H1 (cell line): ENCODE measurements around the gene FAM24B. TPM values are rescaled to one million over a fixed set of nuclear protein-coding genes. Genes with fewer than 3 reads are reported as not detected.

Experiments used
- CTCF ChIA-PET: fragments of 300-600 bp; sonication (Branson Sonifier 250); formaldehyde crosslinking; loops from one replicate; lab custom pipeline; 2021; ENCODE audit not compliant: partially characterized antibody; lab: Charles Lee
- POLR2A ChIA-PET: fragments of 300-600 bp; sonication (Branson Sonifier 250); formaldehyde crosslinking; loops from one replicate; lab custom pipeline; 2021; ENCODE audit warnings: inconsistent platforms; ENCODE audit not compliant: partially characterized antibody; lab: Charles Lee
- DNase-seq, 2 experiments: peaks; one replicate each; pipeline versions ENCODE4 v3.0.0 to v3.0.0-alpha.2; 2010 to 2022; ENCODE audit warnings: low spot score in 2 of 2, low read depth in 1 of 2, mixed read lengths in 1 of 2
- FAIRE-seq: peaks from 2 replicates; lab custom pipeline; 2011; peaks lifted over from hg19 to GRCh38; lab: Jason Lieb, UNC
- H2AFZ ChIP-seq: 2 replicates; pipeline ENCODE4 v1.8.1; 2012; ENCODE audit warnings: low read length, inconsistent platforms
- H2AK5ac ChIP-seq: 2 replicates; pipeline ENCODE4 v1.6.1; 2013; ENCODE audit warnings: low read depth, low read length
- H2BK120ac ChIP-seq: replicated peaks from 2 replicates; pipeline ENCODE3; 2013; ENCODE audit warnings: low read depth, low read length, inconsistent platforms
- H2BK12ac ChIP-seq: 2 replicates; pipeline ENCODE4 v1.6.1; 2013; ENCODE audit warnings: low read depth, low read length
- H2BK15ac ChIP-seq: 2 replicates; pipeline ENCODE4 v1.6.1; 2013; ENCODE audit warnings: low read length
- H2BK20ac ChIP-seq: 2 replicates; pipeline ENCODE4 v1.6.1; 2013; ENCODE audit warnings: low read length
- H2BK5ac ChIP-seq: 2 replicates; pipeline ENCODE4 v1.6.1; 2013; ENCODE audit warnings: low read depth, low read length
- H3K14ac ChIP-seq: 2 replicates; pipeline ENCODE4 v1.6.1; 2013; ENCODE audit warnings: inconsistent platforms; ENCODE audit not compliant: insufficient read length
- H3K18ac ChIP-seq: 2 replicates; pipeline ENCODE4 v1.6.1; 2013; ENCODE audit warnings: low read length; ENCODE audit errors: extremely low read depth
- H3K23ac ChIP-seq: 2 replicates; pipeline ENCODE4 v1.6.1; 2013; ENCODE audit warnings: inconsistent platforms; ENCODE audit not compliant: insufficient read length
- H3K23me2 ChIP-seq: 2 replicates; pipeline ENCODE4 v1.6.1; 2013; ENCODE audit warnings: low read depth, low read length
- H3K27ac ChIP-seq: 2 replicates; pipeline ENCODE4 v1.6.1; 2011; ENCODE audit warnings: low read depth, low read length, inconsistent platforms
- H3K27me3 ChIP-seq, 4 experiments: replicated peaks in 1 of 4; 1 replicate in 1 of 4; 2 replicates in 3 of 4; pipeline versions ENCODE4 v1.6.1 to v1.8.1; 2011 to 2013; ENCODE audit warnings: low read length in 3 of 4, mild to moderate bottlenecking in 3 of 4, inconsistent platforms in 2 of 4, mixed read lengths in 2 of 4, moderate library complexity in 1 of 4; ENCODE audit not compliant: control insufficient read depth in 3 of 4, insufficient read depth in 3 of 4; ENCODE audit errors: extremely low read depth in 1 of 4
- H3K36me3 ChIP-seq, 4 experiments: 2 replicates each; pipeline versions ENCODE4 v1.6.1 to v1.8.1; 2011 to 2013; ENCODE audit warnings: mild to moderate bottlenecking in 4 of 4, low read length in 3 of 4, moderate library complexity in 2 of 4, control low read depth in 1 of 4, inconsistent platforms in 1 of 4; ENCODE audit not compliant: insufficient read depth in 4 of 4, control insufficient read depth in 2 of 4
- H3K4ac ChIP-seq: replicated peaks from 2 replicates; pipeline ENCODE3; 2013; ENCODE audit warnings: low read length, low read depth, mixed read lengths, inconsistent platforms; ENCODE audit not compliant: insufficient read length
- H3K4me1 ChIP-seq, 4 experiments: replicated peaks in 1 of 4; 1 replicate in 1 of 4; 2 replicates in 3 of 4; pipeline versions ENCODE4 v1.6.1 to v1.8.1; 2011 to 2013; ENCODE audit warnings: low read length in 3 of 4, inconsistent platforms in 2 of 4, mixed read lengths in 1 of 4; ENCODE audit not compliant: insufficient read depth in 4 of 4, control insufficient read depth in 3 of 4
- H3K4me2 ChIP-seq, 2 experiments: 2 replicates each; pipeline versions ENCODE4 v1.6.1 to v1.8.1; 2011 to 2013; ENCODE audit warnings: low read depth in 2 of 2, low read length in 2 of 2, control low read depth in 1 of 2, inconsistent platforms in 1 of 2, mild to moderate bottlenecking in 1 of 2; ENCODE audit not compliant: insufficient read depth in 1 of 2
- H3K4me3 ChIP-seq, 4 experiments: fragments of 200-600, 300-600 bp in 1 of 4; sonication (generic), shearing (Covaris generic), sonication (Bioruptor Twin) in 1 of 4; 2 replicates each; pipeline versions ENCODE4 v1.5.1 to v1.8.1; 2011 to 2016; ENCODE audit warnings: low read length in 4 of 4, low read depth in 3 of 4, control low read depth in 2 of 4, inconsistent platforms in 2 of 4, mild to moderate bottlenecking in 2 of 4, mixed read lengths in 1 of 4, moderate library complexity in 1 of 4; ENCODE audit not compliant: insufficient read depth in 2 of 4; ENCODE audit errors: extremely low read depth in 1 of 4
- H3K56ac ChIP-seq: replicated peaks from 2 replicates; pipeline ENCODE3; 2013; ENCODE audit warnings: low read depth, mild to moderate bottlenecking, mixed read lengths, low read length, inconsistent platforms; ENCODE audit not compliant: insufficient read length
- H3K79me1 ChIP-seq: 2 replicates; pipeline ENCODE4 v1.6.1; 2013; ENCODE audit warnings: low read depth, low read length, control low read depth
- H3K79me2 ChIP-seq, 2 experiments: 2 replicates each; pipeline versions ENCODE4 v1.6.1 to v1.8.1; 2012 to 2013; ENCODE audit warnings: low read length in 2 of 2, mild to moderate bottlenecking in 2 of 2, inconsistent platforms in 1 of 2; ENCODE audit not compliant: insufficient read depth in 2 of 2, control insufficient read depth in 1 of 2
- H3K9ac ChIP-seq, 4 experiments: replicated peaks in 1 of 4; 1 replicate in 1 of 4; 2 replicates in 3 of 4; pipeline versions ENCODE4 v1.6.1 to v1.8.1; 2011 to 2013; ENCODE audit warnings: low read depth in 3 of 4, low read length in 3 of 4, control low read depth in 2 of 4, mild to moderate bottlenecking in 2 of 4, moderate library complexity in 2 of 4, inconsistent platforms in 1 of 4; ENCODE audit errors: extremely low read depth in 1 of 4
- H3K9me3 ChIP-seq, 2 experiments: 2 replicates each; pipeline versions ENCODE4 v1.6.1 to v1.8.1; 2012 to 2013; ENCODE audit warnings: mild to moderate bottlenecking in 2 of 2, moderate library complexity in 2 of 2, control low read depth in 1 of 2, inconsistent platforms in 1 of 2, low read depth in 1 of 2, low read length in 1 of 2, mixed read lengths in 1 of 2; ENCODE audit not compliant: insufficient read depth in 2 of 2
- H4K20me1 ChIP-seq, 2 experiments: replicated peaks in 1 of 2; 2 replicates each; pipeline versions ENCODE3 to v1.8.1; 2011 to 2013; ENCODE audit warnings: inconsistent platforms in 2 of 2, low read length in 2 of 2, mild to moderate bottlenecking in 1 of 2; ENCODE audit not compliant: insufficient read depth in 2 of 2, control insufficient read depth in 1 of 2
- H4K5ac ChIP-seq: 2 replicates; pipeline ENCODE4 v1.6.1; 2013; ENCODE audit warnings: low read length, low read depth, mixed read lengths, inconsistent platforms; ENCODE audit not compliant: insufficient read length
- H4K8ac ChIP-seq: 2 replicates; pipeline ENCODE4 v1.8.0; 2013; ENCODE audit warnings: mild to moderate bottlenecking, moderate library complexity, low read length, inconsistent platforms; ENCODE audit not compliant: insufficient read depth; ENCODE audit errors: extremely low read depth
- H4K91ac ChIP-seq: replicated peaks from 2 replicates; pipeline ENCODE3; 2013; ENCODE audit warnings: low read length, mixed read lengths, inconsistent platforms; ENCODE audit not compliant: insufficient read length
- ATF2 ChIP-seq: IDR thresholded peaks from 2 replicates; pipeline ENCODE4 v1.6.1; 2012; ENCODE audit warnings: low read length, inconsistent platforms
- CTCF ChIP-seq, 3 experiments: IDR thresholded peaks; 1 replicate in 2 of 3; 2 replicates in 1 of 3; pipeline versions ENCODE4 v1.5.1 to v1.6.1; 2011; ENCODE audit warnings: low read length in 3 of 3, mild to moderate bottlenecking in 3 of 3, inconsistent platforms in 2 of 3, low read depth in 1 of 3, moderate library complexity in 1 of 3; ENCODE audit not compliant: insufficient read depth in 1 of 3; ENCODE audit errors: control extremely low read depth in 1 of 3
- EP300 ChIP-seq, 2 experiments: IDR thresholded peaks; 1 replicate in 1 of 2; 2 replicates in 1 of 2; pipeline ENCODE4 v1.6.1; 2011 to 2012; ENCODE audit warnings: low read depth in 2 of 2, low read length in 2 of 2, mild to moderate bottlenecking in 2 of 2, borderline replicate concordance in 1 of 2, inconsistent platforms in 1 of 2, moderate library complexity in 1 of 2
- GTF2F1 ChIP-seq: IDR thresholded peaks from 2 replicates; pipeline ENCODE4 v1.6.1; 2012; ENCODE audit warnings: low read depth, low read length, improper control_type of control experiment, borderline replicate concordance
- HDAC6 ChIP-seq: IDR thresholded peaks from one replicate; pipeline ENCODE4 v1.7.1; 2012; ENCODE audit warnings: low read depth, mild to moderate bottlenecking, inconsistent platforms, low read length, moderate library complexity
- NANOG ChIP-seq: IDR thresholded peaks from 2 replicates; pipeline ENCODE4 v1.6.1; 2011; ENCODE audit warnings: low read length, low read depth, mild to moderate bottlenecking, inconsistent platforms; ENCODE audit not compliant: insufficient read depth, poor library complexity, severe bottlenecking
- RBBP5 ChIP-seq: IDR thresholded peaks from 2 replicates; pipeline ENCODE4 v1.7.1; 2012; ENCODE audit warnings: low read depth, mild to moderate bottlenecking, inconsistent platforms, low read length, moderate library complexity, borderline replicate concordance
- SIRT6 ChIP-seq: IDR thresholded peaks from one replicate; pipeline ENCODE4 v1.7.1; 2012; ENCODE audit warnings: low read length, inconsistent platforms
- SIX5 ChIP-seq: IDR thresholded peaks from 2 replicates; pipeline ENCODE4 v1.6.1; 2011; ENCODE audit warnings: mild to moderate bottlenecking, low read depth, low read length
- YY1 ChIP-seq: IDR thresholded peaks from 2 replicates; pipeline ENCODE4 v1.6.1; 2011; ENCODE audit warnings: low read depth, mild to moderate bottlenecking, low read length
- WGBS, 2 experiments: shearing (Covaris generic) in 1 of 2; methylation state at CpG; one replicate each; pipeline versions ENCODE4 v1.1.6 to v1.1.7; 2013 to 2015; ENCODE audit warnings: low lambda C conversion rate in 2 of 2, mixed read lengths in 2 of 2, inconsistent platforms in 1 of 2, low coverage in 1 of 2, missing lambda C conversion rate in 1 of 2; ENCODE audit not compliant: insufficient replicate concordance in 2 of 2, insufficient coverage in 1 of 2, insufficient read length in 1 of 2; ENCODE audit errors: extremely low coverage in 1 of 2, missing lambda C conversion rate in 1 of 2; 5-methylcytosine and 5-hydroxymethylcytosine counted together
- polyA plus RNA-seq, 7 experiments: library from polyadenylated mRNA; depleted of rRNA in 3 of 7; stranded (reverse) in 5 of 7; unstranded in 2 of 7; fragments of >200 nt in 5 of 7; fragments of 200-250 nt in 2 of 7; gene quantifications; 1 replicate in 5 of 7; 2 replicates in 1 of 7; 4 replicates in 1 of 7; pipeline versions ENCODE4 v1.2.1 to v1.2.3, GENCODE V29; 2011 to 2013; ENCODE audit warnings: missing spikeins in 2 of 7, mixed read lengths in 2 of 7
- total RNA-seq: library from RNA; stranded (reverse); fragmentation: NEBNext Ultra II Directional; extraction: Animal tissue kit (Norgen Biotek cat#: 25700); gene quantifications from 2 replicates; pipeline ENCODE4 v1.2.1, GENCODE V29; 2021

Gene FAM24B
- total and polyA plus RNA-seq, 2 of the 8 experiments (the other 6 are each of a cell fraction or from before 2014, with no cell fraction given): 0.50 to 0.56 TPM

GRCh38 chr10:122910310-122910709 lies 30.9 kb upstream of the FAM24B start, which contains the start of gene FAM24A:
Gene FAM24A (plus strand): TSS chr10:122910610. CDS start chr10:122911635, 1,025 bp downstream.
- Histone ChIP-seq H3K9me3 (no peaks in the 10 kb centered on the region), H2AFZ (no peak within 1 kb of the TSS)
- POLR2A ChIA-PET: no interaction called here
- TF ChIP-seq HDAC6 (no peak), GTF2F1 (no peak), ATF2 (no peak), NANOG (no peak), YY1 (no peak), EP300 (IDR thresholded peaks at IDR 0.05; ENCODE audit: borderline replicate concordance in 1 of 2, low read depth in 2 of 2, low read length in 2 of 2) (no peak), SIX5 (no peak), CTCF (IDR thresholded peaks at IDR 0.05; ENCODE audit: control extremely low read depth in 1 of 3, insufficient read depth in 1 of 3, low read depth in 1 of 3, low read length in 3 of 3) (no peak), SIRT6 (no peak), RBBP5 (no peak)

More at GRCh38 chr10:122910310-122910709, 30.9 kb upstream of the FAM24B start, which contains the start of gene FAM24A:
- no peak within 1 kb of the TSS for H2BK5ac ChIP-seq
- no peak within 1 kb of the TSS for H3K4me3 ChIP-seq
- no peak within 1 kb of the TSS for H2AK5ac ChIP-seq
- CTCF ChIA-PET: interaction anchor here (1.1 to 1.3 kb wide), 2 partner anchors 9 to 69 kb away, joined by 3 read pairs; no protein-coding TSS in a partner anchor
- H3K23ac ChIP-seq: no peak within 1 kb of the TSS
- no peak within 1 kb of the TSS for H2BK15ac ChIP-seq
- no peaks in the 10 kb centered on the region for H3K79me1 ChIP-seq
- no peaks in the 10 kb centered on the region for H3K23me2 ChIP-seq
- H4K5ac ChIP-seq: no peak within 1 kb of the TSS
- DNase-seq: no peak
- H3K4me2 ChIP-seq: no peak within 1 kb of the TSS
- no peak within 1 kb of the TSS for H3K56ac ChIP-seq
- no peak within 1 kb of the TSS for H4K91ac ChIP-seq
- no peak within 1 kb of the TSS for H3K9ac ChIP-seq
- H3K36me3 ChIP-seq: no peaks in the 10 kb centered on the region
- H3K27me3 ChIP-seq: no peaks in the 10 kb centered on the region
- H3K14ac ChIP-seq: no peak within 1 kb of the TSS
- 94% methylated on average over 1 of the region's 1 CpG; no CpG with 5 or more reads in 1 of the 2 experiments for WGBS, 2 experiments
- peaks cover 0 to 2% of the 10 kb centered on the region in 2 experiments for H4K20me1 ChIP-seq
- no peak within 1 kb of the TSS for H4K8ac ChIP-seq
- no peak for FAIRE-seq
- no peak within 1 kb of the TSS for H2BK120ac ChIP-seq
- no peaks in the 10 kb centered on the region for H3K4me1 ChIP-seq
- no peaks in the 10 kb centered on the region for H3K79me2 ChIP-seq
- no peak within 1 kb of the TSS for H2BK20ac ChIP-seq
- H2BK12ac ChIP-seq: no peak within 1 kb of the TSS
- no peak within 1 kb of the TSS for H3K18ac ChIP-seq
- H3K4ac ChIP-seq: no peak within 1 kb of the TSS
- no peak within 1 kb of the TSS for H3K27ac ChIP-seq
